OCI-LY1 (cell line): ENCODE measurements around the gene SERINC3.
A peak's percentile ranks its signal among the peaks of the same experiment; 100 is the strongest.

Experiments used
- H2AFZ ChIP-seq: fragments of 200-600 bp; sonication (generic), shearing (Covaris generic); 2 replicates; pipeline ENCODE4 v1.6.0; 2014; ENCODE audit warnings: antibody characterized with exemption, mild to moderate bottlenecking, low read length
- H3F3A ChIP-seq: fragments of 200-600 bp; sonication (generic), shearing (Covaris generic); 2 replicates; pipeline ENCODE4 v1.6.0; 2014; ENCODE audit warnings: mild to moderate bottlenecking, antibody characterized with exemption, low read length, moderate library complexity; ENCODE audit not compliant: insufficient read depth
- H3K27ac ChIP-seq: fragments of 200-600 bp; sonication (generic); 2 replicates; pipeline ENCODE4 v1.5.1; 2014; ENCODE audit warnings: low read length, mixed run types, mild to moderate bottlenecking, low read depth; ENCODE audit not compliant: poor library complexity, severe bottlenecking
- H3K27me3 ChIP-seq: fragments of 200-600 bp; sonication (generic); 2 replicates; pipeline ENCODE4 v1.6.0; 2014; ENCODE audit warnings: antibody characterized with exemption, mild to moderate bottlenecking, low read length, moderate library complexity; ENCODE audit not compliant: insufficient read depth
- H3K36me3 ChIP-seq: fragments of 200-600 bp; sonication (generic); 2 replicates; pipeline ENCODE4 v1.6.1; 2014; ENCODE audit warnings: mild to moderate bottlenecking, antibody characterized with exemption, low read length, moderate library complexity, mixed read lengths; ENCODE audit not compliant: insufficient read depth
- H3K4me1 ChIP-seq: fragments of 200-600 bp; sonication (generic); 2 replicates; pipeline ENCODE4 v1.5.1; 2014; ENCODE audit warnings: mild to moderate bottlenecking, low read length, moderate library complexity; ENCODE audit not compliant: insufficient read depth, severe bottlenecking
- H3K4me2 ChIP-seq: fragments of 200-600 bp; sonication (generic), shearing (Covaris generic); 2 replicates; pipeline ENCODE4 v1.6.1; 2014; ENCODE audit warnings: low read length
- H3K4me3 ChIP-seq: fragments of 200-600 bp; sonication (generic); 2 replicates; pipeline ENCODE4 v1.5.1; 2014; ENCODE audit warnings: low read length, low read depth, mild to moderate bottlenecking, mixed read lengths; ENCODE audit not compliant: poor library complexity, severe bottlenecking
- H3K79me2 ChIP-seq: fragments of 200-600 bp; shearing (Covaris generic); 2 replicates; pipeline ENCODE4 v1.6.1; 2016; ENCODE audit warnings: mixed run types, low read length, mixed read lengths; ENCODE audit not compliant: insufficient read depth
- H3K9ac ChIP-seq: fragments of 200-600 bp; sonication (generic), shearing (Covaris generic); 2 replicates; pipeline ENCODE4 v1.6.1; 2014; ENCODE audit warnings: mild to moderate bottlenecking, low read length, mixed read lengths
- H3K9me2 ChIP-seq: fragments of 200-600 bp; sonication (generic), shearing (Covaris generic); 2 replicates; pipeline ENCODE4 v1.6.1; 2014; ENCODE audit warnings: low read depth, mild to moderate bottlenecking, low read length, mixed read lengths
- H3K9me3 ChIP-seq: fragments of 200-600 bp; shearing (Covaris generic); 2 replicates; pipeline ENCODE4 v1.6.1; 2014; ENCODE audit warnings: low read length, mixed read lengths
- H4K20me1 ChIP-seq: fragments of 200-600 bp; sonication (generic), shearing (Covaris generic); 2 replicates; pipeline ENCODE4 v1.6.0; 2016; ENCODE audit warnings: mild to moderate bottlenecking, low read length; ENCODE audit not compliant: insufficient read depth
- CTCF ChIP-seq: fragments of 200-600 bp; sonication (generic), shearing (Covaris generic); IDR thresholded peaks from 2 replicates; pipeline ENCODE4 v1.5.1; 2017; ENCODE audit warnings: mild to moderate bottlenecking, antibody characterized with exemption, low read length, moderate library complexity, mixed read lengths
- EZH2 ChIP-seq: fragments of 200-600 bp; sonication (generic), shearing (Covaris generic); IDR thresholded peaks from 2 replicates; pipeline ENCODE4 v1.8.0; 2017; ENCODE audit warnings: borderline replicate concordance, mixed run types, mild to moderate bottlenecking, antibody characterized with exemption, low read length, moderate library complexity, mixed read lengths

The SERINC3 gene

DNA sequence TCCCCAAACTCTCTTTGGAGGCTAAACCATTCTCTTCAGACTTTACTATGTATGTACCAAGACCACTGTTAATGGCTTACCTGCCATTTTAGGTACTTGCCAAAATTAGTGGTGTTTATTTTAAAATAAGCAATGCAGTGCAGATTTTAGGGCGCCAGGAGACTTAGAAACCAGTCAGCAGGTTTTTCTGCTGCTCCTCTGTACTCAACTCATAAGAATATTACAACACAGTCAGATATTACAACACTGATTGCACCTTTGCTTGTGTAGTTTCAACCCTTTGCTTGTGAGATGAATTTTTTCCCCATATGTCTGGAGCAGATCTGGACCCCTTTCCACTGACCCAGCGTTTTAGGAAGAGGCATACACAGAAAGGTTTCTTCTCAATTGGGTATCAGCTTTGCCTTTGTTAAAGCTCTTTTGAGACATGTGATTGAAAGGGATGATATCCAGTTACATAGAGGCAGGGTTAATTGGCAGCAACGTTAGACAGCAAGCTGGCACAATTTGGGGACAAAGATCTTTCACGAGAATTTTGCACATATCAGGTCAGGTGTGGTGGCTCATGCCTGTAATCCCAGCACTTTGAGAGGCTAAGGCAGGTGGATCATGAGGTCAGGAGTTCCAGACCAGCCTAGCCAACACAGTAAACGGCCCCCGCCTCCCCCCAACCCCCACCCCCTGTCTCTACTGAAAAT is 40.0 kb downstream of the SERINC3 start:
- no peak for TF ChIP-seq EZH2
- TF ChIP-seq CTCF, result no peak
- Histone ChIP-seq H3K9ac (no peak overlapping the region), H2AFZ (no peak overlapping the region), H3K27ac (no peak overlapping the region), H3F3A (no peaks in the 10 kb centered on the region), H3K4me1 (peaks cover 30% of the 10 kb centered on the region), H3K36me3 (peaks cover 67% of the 10 kb centered on the region), H3K79me2 (no peaks in the 10 kb centered on the region), H3K4me3 (no peak overlapping the region), H3K4me2 (no peak overlapping the region), H3K27me3 (no peaks in the 10 kb centered on the region), H4K20me1 (no peaks in the 10 kb centered on the region), H3K9me2 (no peaks in the 10 kb centered on the region), H3K9me3 (no peaks in the 10 kb centered on the region)

- peaks cover 50% of the 10 kb centered on the region for H3K36me3 ChIP-seq
- no peaks in the 10 kb centered on the region for H3K9me3 ChIP-seq
- H3K9me2 ChIP-seq, result no peaks in the 10 kb centered on the region
- peaks cover 9% of the 10 kb centered on the region; the same call in 1 of the 2 replicates for H3K79me2 ChIP-seq
- H3K27me3 ChIP-seq, result no peaks in the 10 kb centered on the region
- no peak overlapping the region for H2AFZ ChIP-seq
- no peaks in the 10 kb centered on the region for H4K20me1 ChIP-seq
- TF ChIP-seq EZH2 (no peak), CTCF (no peak)
- H3K4me1 ChIP-seq, result peaks cover 41% of the 10 kb centered on the region
- peak overlapping the region; percentile 36; the same call in 1 of the 2 replicates for H3K4me2 ChIP-seq
- no peak overlapping the region for H3K4me3 ChIP-seq
- H3K27ac ChIP-seq, result peak overlapping the region; percentile 73
- no peaks in the 10 kb centered on the region for H3F3A ChIP-seq
- H3K9ac ChIP-seq, result no peak overlapping the region
Measured at GRCh38 chr20:44480097-44480496, 41.8 kb downstream of the SERINC3 start.

DNA sequence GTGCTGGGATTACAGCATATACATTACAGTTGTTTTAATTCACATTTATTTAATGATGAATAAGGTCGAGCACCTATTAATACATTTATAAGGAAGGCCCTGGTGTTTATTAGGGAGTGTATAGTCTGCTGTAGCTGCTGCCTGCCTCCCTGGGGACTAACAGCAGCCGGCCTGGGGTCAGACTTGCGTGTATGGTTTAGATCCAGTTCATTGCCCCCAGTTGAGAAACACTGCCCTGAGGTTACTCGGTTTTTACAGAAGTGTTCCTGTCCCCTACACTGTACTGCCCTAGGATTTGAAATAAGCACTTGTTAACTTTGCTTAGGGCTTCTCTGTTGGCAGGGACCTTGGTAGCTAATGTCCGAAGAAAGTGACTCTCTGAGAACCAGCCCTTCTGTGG is 42.2 kb downstream of the SERINC3 start:
- peak overlapping the region; percentile 73 for H3K27ac ChIP-seq
- no peaks in the 10 kb centered on the region for H3K27me3 ChIP-seq
- no peaks in the 10 kb centered on the region for H3F3A ChIP-seq
- H3K9me3 ChIP-seq, result no peaks in the 10 kb centered on the region
- peaks cover 9% of the 10 kb centered on the region; the same call in 1 of the 2 replicates for H3K79me2 ChIP-seq
- H2AFZ ChIP-seq, result no peak overlapping the region
- H3K4me2 ChIP-seq, result peak overlapping the region; percentile 36; the same call in 1 of the 2 replicates
- H3K4me1 ChIP-seq, result peaks cover 41% of the 10 kb centered on the region
- TF ChIP-seq EZH2 (no peak), CTCF (no peak)
- peaks cover 46% of the 10 kb centered on the region for H3K36me3 ChIP-seq
- no peaks in the 10 kb centered on the region for H3K9me2 ChIP-seq
- H3K9ac ChIP-seq, result no peak overlapping the region
- peak overlapping the region; percentile 8 for H3K4me3 ChIP-seq
- H4K20me1 ChIP-seq, result no peaks in the 10 kb centered on the region
